GM12892 (cell line): Measurements from ENCODE around the gene EXOSC1.

Experiments used
- POLR2A ChIP-seq: IDR thresholded peaks from 2 replicates; pipeline ENCODE4 v1.6.1; 2011; ENCODE audit warnings: low read depth, low read length, control low read depth
- POLR2AphosphoS5 ChIP-seq: IDR thresholded peaks from 2 replicates; pipeline ENCODE4 v1.6.1; 2011; ENCODE audit warnings: low read depth, low read length, control low read depth
- TAF1 ChIP-seq: IDR thresholded peaks from 2 replicates; pipeline ENCODE4 v1.6.1; 2011; ENCODE audit warnings: low read depth, mild to moderate bottlenecking, control low read depth, low read length, borderline replicate concordance

DNA sequence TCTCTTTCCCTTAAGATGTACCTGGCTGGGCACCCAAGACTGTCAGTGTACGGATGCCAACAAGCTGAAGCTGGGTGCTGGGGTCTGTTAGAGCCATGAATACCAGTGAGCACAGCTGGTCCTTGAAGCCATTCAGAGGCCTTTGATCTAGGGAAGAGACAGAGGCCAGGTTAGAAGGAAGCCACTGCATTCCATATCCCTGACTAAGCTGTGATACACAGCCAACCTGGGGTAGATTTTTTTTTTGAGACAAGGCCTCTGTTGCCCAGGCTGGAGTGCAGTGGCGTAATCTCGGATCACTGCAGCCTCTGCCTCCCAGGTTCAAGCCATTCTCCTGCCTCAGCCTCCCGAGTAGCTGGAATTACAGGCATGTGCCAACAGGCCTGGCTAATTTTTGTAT is 20.9 kb upstream of the EXOSC1 start:
- TF ChIP-seq POLR2A (no peak), TAF1 (no peak), POLR2AphosphoS5 (no peak)
